HepG2 (cell line): ENCODE results near the gene GFER. TPM values are rescaled to one million over a fixed set of nuclear protein-coding genes. Genes with fewer than 3 reads are reported as not detected.

Experiments used
- DMAP1 ChIP-seq: IDR thresholded peaks from 2 replicates; pipeline ENCODE4 v1.6.1; 2016
- DZIP1 ChIP-seq: sonication (generic); formaldehyde crosslinking; IDR thresholded peaks from 2 replicates; pipeline ENCODE4 v1.5.0; 2020; ENCODE audit warnings: mild to moderate bottlenecking, missing genetic modification reagents
- KDM1A ChIP-seq: IDR thresholded peaks from 2 replicates; pipeline ENCODE4 v1.6.1; 2016; ENCODE audit warnings: missing compliant biosample characterization
- MTA1 ChIP-seq: sonication (generic); formaldehyde crosslinking; IDR thresholded peaks from 2 replicates; pipeline ENCODE4 v1.4.0; 2020; ENCODE audit warnings: missing genetic modification reagents, mild to moderate bottlenecking, borderline replicate concordance
- SALL2 ChIP-seq: sonication (generic); formaldehyde crosslinking; IDR thresholded peaks from 2 replicates; pipeline ENCODE4 v1.8.1; 2023; ENCODE audit warnings: mild to moderate bottlenecking, missing genetic modification reagents, inconsistent platforms
- SMARCE1 ChIP-seq: fragments of 450-650 bp; IDR thresholded peaks from 2 replicates; pipeline ENCODE4 v1.6.1; 2017; ENCODE audit warnings: borderline replicate concordance
- STAT6 ChIP-seq: sonication (generic); formaldehyde crosslinking; IDR thresholded peaks from 2 replicates; pipeline ENCODE4 v1.4.0; 2020; ENCODE audit warnings: missing genetic modification reagents, mild to moderate bottlenecking, borderline replicate concordance
- TERF1 ChIP-seq: sonication (generic); formaldehyde crosslinking; IDR thresholded peaks from 2 replicates; pipeline ENCODE4 v1.8.0; 2022; ENCODE audit warnings: mild to moderate bottlenecking, missing genetic modification reagents, moderate library complexity
- TOPORS ChIP-seq: sonication (generic); formaldehyde crosslinking; IDR thresholded peaks from 2 replicates; pipeline ENCODE4 v1.8.0; 2023; ENCODE audit warnings: mild to moderate bottlenecking, missing genetic modification reagents
- ZBTB38 ChIP-seq: sonication (generic); formaldehyde crosslinking; IDR thresholded peaks from 2 replicates; pipeline ENCODE4 v1.5.1; 2020; ENCODE audit warnings: mild to moderate bottlenecking, missing genetic modification reagents
- ZBTB42 ChIP-seq: sonication (generic); formaldehyde crosslinking; IDR thresholded peaks from 2 replicates; pipeline ENCODE4 v1.5.0; 2020; ENCODE audit warnings: mild to moderate bottlenecking, missing genetic modification reagents
- ZNF367 ChIP-seq: sonication (generic); formaldehyde crosslinking; IDR thresholded peaks from 2 replicates; pipeline ENCODE4 v1.4.0; 2020; ENCODE audit warnings: missing genetic modification reagents, borderline replicate concordance
- ZNF605 ChIP-seq: sonication (generic); formaldehyde crosslinking; IDR thresholded peaks from 2 replicates; pipeline ENCODE4 v1.8.0; 2022; ENCODE audit warnings: mild to moderate bottlenecking, missing genetic modification reagents
- ZNF607 ChIP-seq: sonication (generic); formaldehyde crosslinking; IDR thresholded peaks from 2 replicates; pipeline ENCODE4 v1.5.1; 2020; ENCODE audit warnings: missing genetic modification reagents, mild to moderate bottlenecking, borderline replicate concordance
- polyA plus RNA-seq, 8 experiments: library from polyadenylated mRNA; depleted of rRNA in 3 of 8; stranded (reverse) in 7 of 8; unstranded in 1 of 8; fragments of >200 nt; fragmentation: Illumina TruSeq in 4 of 8; extraction: Trizol in 4 of 8; gene quantifications; 2 replicates each; pipeline versions ENCODE4 v1.2.1 to v1.2.3, GENCODE V29; 2011 to 2016; ENCODE audit warnings: low read depth in 4 of 8, missing spikeins in 1 of 8, mixed read lengths in 1 of 8; ENCODE audit not compliant: insufficient read depth in 1 of 8
- total RNA-seq, 5 experiments: library from RNA; depleted of rRNA; stranded (reverse); fragments of >200 nt; fragmentation: Illumina TruSeq; extraction: Trizol; gene quantifications; 2 replicates each; pipeline ENCODE4 v1.2.3, GENCODE V29; 2016; ENCODE audit warnings: low read depth in 1 of 5
- TF ChIP-seq, protein P1 (sequence below), 2 experiments: sonication (generic) in 1 of 2; formaldehyde crosslinking in 1 of 2; IDR thresholded peaks; 2 replicates each; pipeline versions ENCODE4 v1.4.0 to v1.6.1; 2018 to 2020; ENCODE audit warnings: missing genetic modification reagents in 2 of 2, borderline replicate concordance in 1 of 2, low read depth in 1 of 2, mild to moderate bottlenecking in 1 of 2, missing biosample characterization in 1 of 2
- TF ChIP-seq, protein P2 (sequence below): sonication (generic); formaldehyde crosslinking; IDR thresholded peaks from 2 replicates; pipeline ENCODE4 v1.9.0; 2021; ENCODE audit warnings: missing genetic modification reagents, mild to moderate bottlenecking, borderline replicate concordance
- TF ChIP-seq, protein P3 (sequence below): sonication (generic); formaldehyde crosslinking; IDR thresholded peaks from 2 replicates; pipeline ENCODE4 v1.4.0; 2020; ENCODE audit warnings: missing genetic modification reagents, borderline replicate concordance

GFER gene
- total and polyA plus RNA-seq, 2 of the 13 experiments (the other 11 are each of a cell fraction or from before 2014, with no cell fraction given): 28.6 to 71.7 TPM

DNA sequence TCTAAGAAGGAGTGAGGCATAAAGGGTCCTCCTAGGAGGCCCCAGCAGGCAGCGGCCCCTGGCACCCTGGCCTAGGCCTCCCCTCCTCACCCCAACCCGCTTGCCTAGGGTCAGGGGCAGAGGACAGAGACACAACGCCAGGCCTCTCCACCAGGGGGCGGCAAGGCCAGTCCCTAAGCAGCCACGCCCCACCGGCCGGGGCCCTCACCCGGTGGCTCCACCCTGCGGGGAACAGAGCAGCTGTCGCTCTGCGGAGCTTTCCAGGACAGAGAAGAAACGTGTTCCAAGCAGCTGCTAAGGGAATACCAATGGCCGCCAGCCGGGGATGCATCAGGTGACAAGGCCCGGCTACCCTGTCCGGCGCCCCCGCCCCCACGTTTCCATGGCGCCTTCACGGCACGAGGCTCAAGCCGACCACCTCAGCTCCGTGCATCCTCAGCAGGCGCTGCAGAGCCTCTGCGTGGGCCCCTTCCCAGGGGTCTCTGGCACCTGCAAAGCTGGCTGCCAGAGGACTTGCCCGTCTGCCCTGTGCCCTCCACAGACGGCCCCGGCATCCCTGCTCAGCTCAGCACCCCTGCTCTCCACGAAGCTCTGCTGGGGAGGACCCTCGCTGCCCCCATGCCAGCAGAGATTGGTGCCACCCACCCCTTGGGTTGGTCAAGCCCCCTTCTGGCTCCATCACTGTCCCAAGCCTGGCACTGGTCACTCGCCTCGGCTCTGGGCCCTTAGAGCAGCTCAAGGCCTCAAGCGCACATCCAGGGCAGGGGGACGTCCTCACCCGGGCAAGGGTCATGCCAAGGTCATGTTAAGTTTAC, 20.0 kb downstream of the GFER start (continued):
- no peak for TF ChIP-seq TOPORS (CRISPR knock-in tag)
- peak; percentile 74; the same call in 1 of the 2 replicates for TF ChIP-seq MTA1 (CRISPR knock-in tag)
- peak; percentile 68; the same call in 1 of the 2 replicates for TF ChIP-seq SALL2
- TF ChIP-seq, protein P1, sequence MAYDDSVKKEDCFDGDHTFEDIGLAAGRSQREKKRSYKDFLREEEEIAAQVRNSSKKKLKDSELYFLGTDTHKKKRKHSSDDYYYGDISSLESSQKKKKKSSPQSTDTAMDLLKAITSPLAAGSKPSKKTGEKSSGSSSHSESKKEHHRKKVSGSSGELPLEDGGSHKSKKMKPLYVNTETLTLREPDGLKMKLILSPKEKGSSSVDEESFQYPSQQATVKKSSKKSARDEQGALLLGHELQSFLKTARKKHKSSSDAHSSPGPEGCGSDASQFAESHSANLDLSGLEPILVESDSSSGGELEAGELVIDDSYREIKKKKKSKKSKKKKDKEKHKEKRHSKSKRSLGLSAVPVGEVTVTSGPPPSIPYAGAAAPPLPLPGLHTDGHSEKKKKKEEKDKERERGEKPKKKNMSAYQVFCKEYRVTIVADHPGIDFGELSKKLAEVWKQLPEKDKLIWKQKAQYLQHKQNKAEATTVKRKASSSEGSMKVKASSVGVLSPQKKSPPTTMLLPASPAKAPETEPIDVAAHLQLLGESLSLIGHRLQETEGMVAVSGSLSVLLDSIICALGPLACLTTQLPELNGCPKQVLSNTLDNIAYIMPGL (CRISPR knock-in tag; IDR thresholded peaks at IDR 0.05; ENCODE audit: borderline replicate concordance in 1 of 2, low read depth in 1 of 2): peak; percentile 87 to 96
- peak; percentile 58; the same call in 1 of the 2 replicates for TF ChIP-seq DMAP1 (CRISPR knock-in tag)
- no peak for TF ChIP-seq KDM1A (CRISPR knock-in tag)
- no peak for TF ChIP-seq STAT6 (CRISPR knock-in tag)
- TF ChIP-seq ZNF607 (CRISPR knock-in tag): no peak
- TF ChIP-seq, protein P2, sequence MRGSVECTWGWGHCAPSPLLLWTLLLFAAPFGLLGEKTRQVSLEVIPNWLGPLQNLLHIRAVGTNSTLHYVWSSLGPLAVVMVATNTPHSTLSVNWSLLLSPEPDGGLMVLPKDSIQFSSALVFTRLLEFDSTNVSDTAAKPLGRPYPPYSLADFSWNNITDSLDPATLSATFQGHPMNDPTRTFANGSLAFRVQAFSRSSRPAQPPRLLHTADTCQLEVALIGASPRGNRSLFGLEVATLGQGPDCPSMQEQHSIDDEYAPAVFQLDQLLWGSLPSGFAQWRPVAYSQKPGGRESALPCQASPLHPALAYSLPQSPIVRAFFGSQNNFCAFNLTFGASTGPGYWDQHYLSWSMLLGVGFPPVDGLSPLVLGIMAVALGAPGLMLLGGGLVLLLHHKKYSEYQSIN: no peak
- TF ChIP-seq, protein P3, sequence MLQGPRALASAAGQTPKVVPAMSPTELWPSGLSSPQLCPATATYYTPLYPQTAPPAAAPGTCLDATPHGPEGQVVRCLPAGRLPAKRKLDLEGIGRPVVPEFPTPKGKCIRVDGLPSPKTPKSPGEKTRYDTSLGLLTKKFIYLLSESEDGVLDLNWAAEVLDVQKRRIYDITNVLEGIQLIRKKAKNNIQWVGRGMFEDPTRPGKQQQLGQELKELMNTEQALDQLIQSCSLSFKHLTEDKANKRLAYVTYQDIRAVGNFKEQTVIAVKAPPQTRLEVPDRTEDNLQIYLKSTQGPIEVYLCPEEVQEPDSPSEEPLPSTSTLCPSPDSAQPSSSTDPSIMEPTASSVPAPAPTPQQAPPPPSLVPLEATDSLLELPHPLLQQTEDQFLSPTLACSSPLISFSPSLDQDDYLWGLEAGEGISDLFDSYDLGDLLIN (CRISPR knock-in tag): no peak
- no peak for TF ChIP-seq ZNF605
- no peak for TF ChIP-seq ZNF367 (CRISPR knock-in tag)
- no peak for TF ChIP-seq TERF1 (CRISPR knock-in tag)
- no peak for TF ChIP-seq ZBTB42
- no peak for TF ChIP-seq SMARCE1
- peak; percentile 62; the same call in 1 of the 2 replicates for TF ChIP-seq ZBTB38 (CRISPR knock-in tag)
- TF ChIP-seq DZIP1 (CRISPR knock-in tag): no peak
